Stomach (tissue), 4 donors: ENCODE results near the gene BCL11B.

Experiments used
- CTCF ChIP-seq, 7 experiments: fragments of 450-650 bp in 4 of 7; fragments of 200-600 bp in 3 of 7; sonication (generic) in 3 of 7; IDR thresholded peaks; one replicate each; pipeline ENCODE4 v1.5.1; 2016 to 2019; ENCODE audit warnings: antibody characterized with exemption in 7 of 7, control low read depth in 2 of 7, mild to moderate bottlenecking in 1 of 7
- EP300 ChIP-seq: sonication (generic); formaldehyde crosslinking; IDR thresholded peaks from one replicate; pipeline ENCODE4 v1.6.1; 2017; ENCODE audit warnings: antibody characterized with exemption
- POLR2AphosphoS5 ChIP-seq, 3 donors: sonication (generic); formaldehyde crosslinking; IDR thresholded peaks; one replicate each; pipeline ENCODE4 v1.6.1; 2016; ENCODE audit warnings: antibody characterized with exemption in 3 of 3

GRCh38 chr14:99296517-99296916 is 24.5 kb upstream of the BCL11B start:
- no peak for TF ChIP-seq CTCF (IDR thresholded peaks at IDR 0.05)
- no peak for TF ChIP-seq EP300
- TF ChIP-seq POLR2AphosphoS5 (IDR thresholded peaks at IDR 0.05), result no peak
